Activated T-cell treated with anti-CD3 and anti-CD28 coated beads for 1 hour (primary cell): ENCODE measurements around the gene IGF2BP1.

Source experiments
- DNase-seq: peaks from one replicate; pipeline ENCODE4 v3.0.0-alpha.2; 2020; ENCODE audit warnings: low read depth

IGF2BP1 gene

DNA sequence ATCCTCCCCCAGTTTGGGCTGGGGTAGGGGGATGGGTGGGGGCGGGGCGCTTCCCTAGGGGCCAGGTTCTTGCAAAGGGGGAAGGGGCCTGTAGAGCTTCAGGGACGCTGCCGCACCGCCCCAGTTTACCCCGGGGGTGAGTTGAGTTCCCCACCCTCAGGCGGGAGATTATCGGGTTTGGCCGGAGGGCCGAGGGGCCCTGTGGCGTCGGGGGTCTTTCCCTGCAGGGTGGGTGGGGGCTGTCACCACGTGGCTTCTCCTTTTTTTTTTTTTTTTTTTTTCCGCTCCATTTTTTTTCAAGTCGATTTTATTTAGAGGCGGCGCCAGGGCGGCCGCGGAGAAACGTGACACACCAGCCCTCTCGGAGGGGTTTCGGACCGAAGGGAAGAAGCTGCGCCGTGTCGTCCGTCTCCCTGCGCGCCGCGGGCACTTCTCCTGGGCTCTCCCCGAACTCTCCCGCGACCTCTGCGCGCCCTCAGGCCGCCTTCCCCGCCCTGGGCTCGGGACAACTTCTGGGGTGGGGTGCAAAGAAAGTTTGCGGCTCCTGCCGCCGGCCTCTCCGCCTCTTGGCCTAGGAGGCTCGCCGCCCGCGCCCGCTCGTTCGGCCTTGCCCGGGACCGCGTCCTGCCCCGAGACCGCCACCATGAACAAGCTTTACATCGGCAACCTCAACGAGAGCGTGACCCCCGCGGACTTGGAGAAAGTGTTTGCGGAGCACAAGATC is at the start of gene IGF2BP1:
IGF2BP1 (plus strand) TSS at position 283 of the 724 bp plus-strand sequence; CDS start at position 644, 361 bp downstream.
- no peak for DNase-seq

DNA sequence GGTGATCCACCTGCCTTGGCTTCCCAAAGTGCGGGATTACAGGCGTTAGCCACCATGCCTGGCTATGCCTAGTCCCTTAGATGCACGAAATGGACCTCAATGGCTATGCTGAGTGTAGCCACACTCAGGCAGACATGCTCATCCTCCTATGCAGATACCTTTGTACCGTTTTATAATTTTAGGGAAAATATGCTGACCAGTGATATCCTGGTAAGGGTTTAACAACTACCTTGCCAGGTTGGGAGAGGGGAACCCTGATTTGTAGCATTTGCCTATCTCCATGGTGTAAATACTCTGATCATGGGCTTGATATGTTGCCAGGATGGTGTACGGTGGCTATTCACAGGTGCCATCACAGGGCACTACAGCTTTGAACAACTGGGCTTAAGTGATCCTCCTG is 45.6 kb upstream of the IGF2BP1 start:
- no peak for DNase-seq

DNA sequence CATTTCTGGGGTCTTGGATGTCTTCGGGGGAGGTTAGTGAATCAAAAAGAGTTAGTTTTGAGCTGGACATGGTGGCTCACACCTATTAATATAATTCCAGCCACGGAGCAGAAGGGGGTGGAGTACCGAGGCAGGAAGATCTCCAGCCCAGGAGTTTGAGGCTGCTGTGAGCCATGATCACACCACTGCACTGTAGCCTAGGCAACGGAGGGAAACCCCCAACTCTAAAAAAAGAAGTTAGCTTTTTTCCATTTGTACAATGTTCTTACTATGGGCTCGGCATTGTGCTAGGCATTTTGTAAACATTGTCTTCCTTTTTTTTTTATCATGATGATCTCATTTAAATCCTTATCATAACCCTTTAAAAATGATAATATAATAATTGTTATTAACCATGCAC is 44.3 kb upstream of the IGF2BP1 start:
- no peak for DNase-seq

GRCh38 chr17:48954300-48954755 is 42.9 kb upstream of the IGF2BP1 start:
- no peak for DNase-seq

- no peak for DNase-seq
Observed at GRCh38 chr17:48960834-48961515, 36.2 kb upstream of the IGF2BP1 start.

DNA sequence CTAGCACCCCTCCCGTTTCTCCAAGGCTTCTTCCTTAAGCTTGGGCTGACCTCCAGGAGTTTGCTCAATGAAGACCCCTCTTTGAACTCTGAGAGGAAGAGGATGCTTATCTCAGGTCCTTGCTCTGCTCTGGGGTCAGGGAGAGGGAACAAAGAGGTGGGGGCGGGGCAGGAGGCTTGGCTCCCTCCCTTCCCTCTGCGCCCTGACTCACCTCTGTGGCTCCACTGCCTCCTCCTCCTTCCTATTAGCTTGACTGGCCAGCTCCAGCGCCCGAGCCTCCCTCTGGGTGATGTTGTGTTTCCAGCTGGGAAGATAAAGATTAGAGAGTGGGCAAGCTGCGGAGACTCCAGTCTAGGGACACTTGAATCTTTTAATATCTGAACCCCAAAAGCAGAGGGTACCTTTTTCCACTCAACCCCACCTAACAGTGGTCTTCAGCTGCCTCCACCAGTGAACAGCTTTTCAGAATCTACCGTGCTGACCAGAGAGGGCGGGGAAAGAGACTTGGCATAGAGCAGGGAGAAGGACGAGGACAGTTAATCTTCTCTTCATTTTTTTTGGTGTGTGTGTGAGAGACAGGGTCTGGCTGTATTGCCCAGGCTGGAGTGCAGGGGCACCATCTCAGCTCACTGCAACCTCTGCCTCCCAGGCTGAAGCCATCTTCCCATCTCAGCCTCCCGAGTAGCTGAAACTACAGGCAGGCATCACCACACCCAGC is 35.5 kb upstream of the IGF2BP1 start:
- DNase-seq = no peak

- DNase-seq = no peak
Observed at GRCh38 chr17:48970224-48970623, 27.0 kb upstream of the IGF2BP1 start.

- DNase-seq = no peak
Observed at GRCh38 chr17:48970865-48971687, 26.1 kb upstream of the IGF2BP1 start.

- no peak for DNase-seq
Observed at GRCh38 chr17:48972749-48973097, 24.5 kb upstream of the IGF2BP1 start.

GRCh38 chr17:48973806-48974205 is 23.4 kb upstream of the IGF2BP1 start:
- DNase-seq = no peak

- no peak for DNase-seq
Observed at GRCh38 chr17:48981927-48982539, 15.2 kb upstream of the IGF2BP1 start.

- no peak for DNase-seq
Observed at GRCh38 chr17:48985436-48986245, 11.5 kb upstream of the IGF2BP1 start.

GRCh38 chr17:48989100-48989499 is 8.1 kb upstream of the IGF2BP1 start:
- no peak for DNase-seq

DNA sequence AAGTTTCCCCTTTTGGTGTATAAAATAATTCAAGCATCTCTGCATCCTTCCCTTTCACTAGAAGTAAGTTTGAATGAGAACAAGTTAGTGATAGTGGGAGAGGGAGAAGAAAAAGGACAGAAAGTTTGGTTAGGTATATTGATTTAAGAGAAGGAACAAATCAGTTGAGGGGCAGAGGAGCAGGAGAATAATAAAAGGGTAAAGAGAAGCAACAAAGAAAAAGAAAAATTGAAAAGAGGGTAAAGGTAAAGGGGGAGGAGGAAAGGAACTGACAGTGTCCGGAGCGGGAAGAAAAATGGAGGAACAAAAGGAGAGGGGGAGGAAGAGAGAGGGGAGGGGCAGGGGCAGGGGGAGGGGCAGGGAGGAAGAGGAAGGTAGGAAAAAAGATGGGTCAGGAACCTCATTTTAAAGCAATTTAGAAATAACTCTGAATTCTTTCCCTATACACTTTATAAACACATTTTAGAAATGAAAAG is 6.3 kb upstream of the IGF2BP1 start:
- DNase-seq = no peak

DNA sequence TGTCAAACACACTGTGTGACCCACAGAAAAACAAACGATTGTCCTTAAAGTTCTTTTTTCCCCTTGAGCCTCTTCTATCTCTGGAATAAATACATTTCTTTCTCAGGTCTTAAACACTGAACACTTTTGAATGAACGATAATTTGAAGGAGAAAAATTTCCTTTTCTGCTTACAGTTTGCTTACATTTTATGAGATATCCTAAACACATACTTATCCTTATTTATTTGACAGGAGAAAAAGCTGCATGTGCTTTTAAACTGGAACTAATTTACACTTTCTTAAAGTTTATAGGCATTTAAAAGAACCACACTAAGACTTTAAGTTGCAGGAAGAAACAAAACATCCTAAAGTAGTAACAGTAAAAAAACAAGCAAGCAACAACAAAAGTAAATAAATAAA is 4.7 kb upstream of the IGF2BP1 start:
- no peak for DNase-seq

GRCh38 chr17:48993305-48993704 is 3.9 kb upstream of the IGF2BP1 start:
- DNase-seq = no peak

- no peak for DNase-seq
Observed at GRCh38 chr17:48993951-48994350, 3.2 kb upstream of the IGF2BP1 start.

GRCh38 chr17:48994549-48995303 is 2.5 kb upstream of the IGF2BP1 start:
- DNase-seq = no peak

DNA sequence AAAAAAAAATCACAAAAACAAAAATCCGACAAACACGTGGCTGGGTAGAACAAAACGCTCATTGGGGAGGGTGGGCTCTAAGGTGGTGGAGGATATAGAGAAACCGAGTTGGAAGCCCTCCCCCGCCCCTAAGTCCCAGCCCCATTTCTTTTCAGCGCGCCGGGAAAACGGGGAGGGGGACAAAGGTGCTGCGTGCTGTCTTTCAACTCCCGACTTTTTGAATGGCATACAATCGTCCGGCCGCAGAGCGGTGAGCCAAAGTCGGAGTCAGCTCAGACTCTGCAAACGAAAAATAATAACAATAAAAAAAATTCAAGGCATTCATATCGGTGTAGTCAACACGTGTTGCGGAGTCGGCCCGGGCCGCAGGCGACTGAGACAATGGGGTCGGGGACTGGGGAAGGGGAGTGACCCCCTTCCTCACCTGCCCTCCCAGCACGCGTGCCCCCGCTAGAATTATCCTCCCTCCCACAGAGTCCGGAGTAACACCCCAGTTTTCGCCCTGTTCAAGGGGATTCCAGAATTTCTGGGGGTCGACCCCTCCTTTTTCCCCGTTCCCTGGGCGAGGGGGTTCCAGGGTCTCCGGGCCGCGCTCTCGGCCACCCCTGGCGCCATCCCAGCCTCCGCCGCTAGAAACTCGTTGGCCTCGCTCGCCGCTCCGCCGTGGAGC is 1.7 kb upstream of the IGF2BP1 start:
- no peak for DNase-seq
